Hepatocyte (in vitro differentiated cells): Measurements from ENCODE around the gene SH3RF3.

ENCODE experiments used
- EZH2 ChIP-seq: fragments of 200-600 bp; sonication (generic); IDR thresholded peaks from 2 replicates; pipeline ENCODE4 v1.6.1; 2016; ENCODE audit warnings: antibody characterized with exemption, mild to moderate bottlenecking, borderline replicate concordance
- EZH2phosphoT487 ChIP-seq: fragments of 200-600 bp; sonication (generic); IDR thresholded peaks from one replicate; pipeline ENCODE4 v1.6.1; 2018; ENCODE audit warnings: antibody characterized with exemption, mild to moderate bottlenecking, low read depth, moderate library complexity; ENCODE audit not compliant: unreplicated experiment, severe bottlenecking
- TF ChIP-seq, protein P1 (sequence below): fragments of 200-600 bp; sonication (generic); IDR thresholded peaks from 2 replicates; pipeline ENCODE4 v1.5.1; 2016; ENCODE audit warnings: antibody characterized with exemption, mild to moderate bottlenecking; ENCODE audit not compliant: poor library complexity

GRCh38 chr2:109415581-109416013 is 286.6 kb downstream of the SH3RF3 start:
- TF ChIP-seq, protein P1, sequence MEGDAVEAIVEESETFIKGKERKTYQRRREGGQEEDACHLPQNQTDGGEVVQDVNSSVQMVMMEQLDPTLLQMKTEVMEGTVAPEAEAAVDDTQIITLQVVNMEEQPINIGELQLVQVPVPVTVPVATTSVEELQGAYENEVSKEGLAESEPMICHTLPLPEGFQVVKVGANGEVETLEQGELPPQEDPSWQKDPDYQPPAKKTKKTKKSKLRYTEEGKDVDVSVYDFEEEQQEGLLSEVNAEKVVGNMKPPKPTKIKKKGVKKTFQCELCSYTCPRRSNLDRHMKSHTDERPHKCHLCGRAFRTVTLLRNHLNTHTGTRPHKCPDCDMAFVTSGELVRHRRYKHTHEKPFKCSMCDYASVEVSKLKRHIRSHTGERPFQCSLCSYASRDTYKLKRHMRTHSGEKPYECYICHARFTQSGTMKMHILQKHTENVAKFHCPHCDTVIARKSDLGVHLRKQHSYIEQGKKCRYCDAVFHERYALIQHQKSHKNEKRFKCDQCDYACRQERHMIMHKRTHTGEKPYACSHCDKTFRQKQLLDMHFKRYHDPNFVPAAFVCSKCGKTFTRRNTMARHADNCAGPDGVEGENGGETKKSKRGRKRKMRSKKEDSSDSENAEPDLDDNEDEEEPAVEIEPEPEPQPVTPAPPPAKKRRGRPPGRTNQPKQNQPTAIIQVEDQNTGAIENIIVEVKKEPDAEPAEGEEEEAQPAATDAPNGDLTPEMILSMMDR, result no peak
- TF ChIP-seq EZH2 (no peak), EZH2phosphoT487 (no peak)
